Testis (tissue), 2 donors: ENCODE results near the gene NFIB.

ENCODE experiments used
- POLR2A ChIP-seq: fragments of 450-650 bp; IDR thresholded peaks from one replicate; pipeline ENCODE4 v1.6.1; 2017; ENCODE audit warnings: antibody characterized with exemption, mild to moderate bottlenecking, moderate library complexity
- TF ChIP-seq, protein P1 (sequence below), 3 experiments: fragments of 450-650 bp in 2 of 3; fragments of 200-600 bp in 1 of 3; sonication (generic) in 1 of 3; IDR thresholded peaks; one replicate each; pipeline ENCODE4 v1.5.1; 2016 to 2019; ENCODE audit warnings: antibody characterized with exemption in 3 of 3, mild to moderate bottlenecking in 2 of 3, moderate library complexity in 1 of 3

DNA sequence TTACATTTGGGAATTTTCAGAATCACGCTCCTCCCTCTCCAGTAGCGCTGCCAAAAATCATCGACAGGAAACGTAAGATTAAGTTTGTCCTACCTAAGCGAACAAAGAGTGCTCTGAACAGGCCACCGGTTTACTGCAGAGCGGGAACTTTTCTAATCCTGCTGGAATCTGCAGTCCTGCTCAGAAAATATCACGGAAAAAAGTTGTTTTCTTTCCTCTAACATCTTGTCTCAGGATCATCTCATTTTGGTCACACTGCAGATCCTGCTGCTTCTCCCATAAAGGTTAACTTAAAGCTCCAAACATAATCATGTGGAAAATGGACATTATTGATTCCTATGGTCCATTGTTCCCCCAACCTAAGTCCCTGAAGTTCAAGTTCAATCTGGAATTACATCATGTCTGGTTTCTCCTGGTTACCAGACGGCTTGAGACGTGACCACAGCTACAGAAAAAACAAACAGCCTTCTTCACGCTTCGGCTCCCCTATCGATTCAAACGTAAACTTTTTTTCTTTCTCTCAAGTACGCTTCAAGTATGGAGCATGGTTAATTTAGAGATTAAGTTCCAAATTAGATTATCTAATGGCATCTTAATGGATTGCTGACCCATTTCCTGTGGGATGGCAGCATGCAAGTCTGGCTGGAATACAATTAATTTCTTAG, 217.6 kb downstream of the NFIB start:
- TF ChIP-seq, protein P1, sequence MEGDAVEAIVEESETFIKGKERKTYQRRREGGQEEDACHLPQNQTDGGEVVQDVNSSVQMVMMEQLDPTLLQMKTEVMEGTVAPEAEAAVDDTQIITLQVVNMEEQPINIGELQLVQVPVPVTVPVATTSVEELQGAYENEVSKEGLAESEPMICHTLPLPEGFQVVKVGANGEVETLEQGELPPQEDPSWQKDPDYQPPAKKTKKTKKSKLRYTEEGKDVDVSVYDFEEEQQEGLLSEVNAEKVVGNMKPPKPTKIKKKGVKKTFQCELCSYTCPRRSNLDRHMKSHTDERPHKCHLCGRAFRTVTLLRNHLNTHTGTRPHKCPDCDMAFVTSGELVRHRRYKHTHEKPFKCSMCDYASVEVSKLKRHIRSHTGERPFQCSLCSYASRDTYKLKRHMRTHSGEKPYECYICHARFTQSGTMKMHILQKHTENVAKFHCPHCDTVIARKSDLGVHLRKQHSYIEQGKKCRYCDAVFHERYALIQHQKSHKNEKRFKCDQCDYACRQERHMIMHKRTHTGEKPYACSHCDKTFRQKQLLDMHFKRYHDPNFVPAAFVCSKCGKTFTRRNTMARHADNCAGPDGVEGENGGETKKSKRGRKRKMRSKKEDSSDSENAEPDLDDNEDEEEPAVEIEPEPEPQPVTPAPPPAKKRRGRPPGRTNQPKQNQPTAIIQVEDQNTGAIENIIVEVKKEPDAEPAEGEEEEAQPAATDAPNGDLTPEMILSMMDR (IDR thresholded peaks at IDR 0.05), result no peak
- TF ChIP-seq POLR2A, result no peak
